ENCODE measurements around the gene CCDC167. TPM values are rescaled to one million over a fixed set of nuclear protein-coding genes. Genes with fewer than 3 reads are reported as not detected.
"Not testable (repeated sequence)": the region's sequence is repeated elsewhere in the genome, so short reads cannot be mapped to it uniquely, and the experiment has no call there.

The CCDC167 gene
- total and polyA plus RNA-seq, 2 of the 8 experiments (the other 6 are each of a cell fraction or from before 2014, with no cell fraction given) = 11.0 to 26.5 TPM

DNA sequence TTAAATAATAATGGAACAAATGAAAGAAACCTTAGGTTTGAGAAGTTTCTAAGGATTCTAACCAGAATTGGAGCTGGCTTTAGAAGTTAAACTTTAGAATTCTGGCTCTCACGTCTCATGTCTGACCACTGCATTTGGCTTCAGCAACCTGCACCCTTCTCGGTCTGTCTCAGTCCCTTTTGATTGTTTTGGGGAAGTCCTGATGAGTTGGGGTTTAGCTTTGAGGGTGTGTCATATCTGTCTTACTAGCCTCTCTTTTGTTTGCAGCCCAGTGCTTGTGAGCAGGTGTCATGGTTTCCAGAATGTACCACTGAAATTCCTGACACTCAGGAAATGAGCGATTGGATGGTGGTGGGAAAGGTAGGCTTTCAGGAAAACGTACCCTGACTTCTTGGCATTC, 49.7 kb downstream of the CCDC167 start (continued):
- TF ChIP-seq GABPA (IDR thresholded peaks at IDR 0.05; ENCODE audit: borderline replicate concordance, insufficient read depth, low read length) = no peak
- no peak for TF ChIP-seq ATF2 (IDR thresholded peaks at IDR 0.05; ENCODE audit: low read length)
- TF ChIP-seq NANOG (IDR thresholded peaks at IDR 0.05; ENCODE audit: insufficient read depth, low read depth, low read length, poor library complexity, severe bottlenecking) = no peak
- TF ChIP-seq BRCA1 (IDR thresholded peaks at IDR 0.05; ENCODE audit: low read depth, low read length) = no peak

DNA sequence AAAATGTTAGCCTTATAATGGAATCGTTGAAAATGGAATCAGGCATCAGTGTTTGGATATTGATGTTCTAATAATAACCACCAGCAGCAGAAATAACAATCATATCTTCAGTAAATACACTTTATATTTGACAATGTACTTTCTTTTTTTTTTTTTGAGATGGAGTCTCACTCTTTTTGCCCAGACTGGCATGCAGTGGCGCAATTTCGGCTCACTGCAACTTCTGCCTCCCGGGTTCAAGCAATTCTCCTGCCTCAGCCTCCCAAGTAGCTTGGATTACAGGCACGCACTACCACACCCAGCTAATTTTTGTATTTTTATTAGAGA, 56.5 kb downstream of the CCDC167 start:
- H2BK5ac ChIP-seq (ENCODE audit: low read depth, low read length); H3K4me2 ChIP-seq (ENCODE audit: insufficient read depth in 1 of 2, low read depth in 2 of 2, low read length in 2 of 2); H2BK15ac ChIP-seq (ENCODE audit: low read length); H3K27ac ChIP-seq (ENCODE audit: low read depth, low read length); H2AK5ac ChIP-seq (ENCODE audit: low read depth, low read length); H3K23me2 ChIP-seq (ENCODE audit: low read depth, low read length); H4K8ac ChIP-seq (ENCODE audit: extremely low read depth, insufficient read depth, low read length); H3K23ac ChIP-seq (ENCODE audit: insufficient read length); H3K14ac ChIP-seq (ENCODE audit: insufficient read length); H3K56ac ChIP-seq (replicated peaks; ENCODE audit: insufficient read length, low read depth, low read length); H3K9ac ChIP-seq (replicated peaks in 1 of 4; ENCODE audit: extremely low read depth in 1 of 4, low read depth in 3 of 4, low read length in 3 of 4); H3K9me3 ChIP-seq (ENCODE audit: insufficient read depth in 2 of 2, low read depth in 1 of 2, low read length in 1 of 2); H3K27me3 ChIP-seq (replicated peaks in 1 of 4; ENCODE audit: control insufficient read depth in 3 of 4, extremely low read depth in 1 of 4, insufficient read depth in 3 of 4, low read length in 3 of 4); H3K4me1 ChIP-seq (replicated peaks in 1 of 4; ENCODE audit: control insufficient read depth in 3 of 4, insufficient read depth in 4 of 4, low read length in 3 of 4); H2AFZ ChIP-seq (ENCODE audit: low read length); H3K4ac ChIP-seq (replicated peaks; ENCODE audit: insufficient read length, low read depth, low read length); H3K79me2 ChIP-seq (ENCODE audit: control insufficient read depth in 1 of 2, insufficient read depth in 2 of 2, low read length in 2 of 2); H4K5ac ChIP-seq (ENCODE audit: insufficient read length, low read depth, low read length); H3K4me3 ChIP-seq (ENCODE audit: extremely low read depth in 1 of 4, insufficient read depth in 2 of 4, low read depth in 3 of 4, low read length in 4 of 4); POLR2A ChIA-PET (ENCODE audit: partially characterized antibody); H3K18ac ChIP-seq (ENCODE audit: extremely low read depth, low read length); DNase-seq (ENCODE audit: low read depth in 1 of 2, low spot score in 2 of 2); FAIRE-seq; H2BK120ac ChIP-seq (replicated peaks; ENCODE audit: low read depth, low read length); H4K91ac ChIP-seq (replicated peaks; ENCODE audit: insufficient read length, low read length); H3K79me1 ChIP-seq (ENCODE audit: low read depth, low read length); H2BK12ac ChIP-seq (ENCODE audit: low read depth, low read length); H4K20me1 ChIP-seq (replicated peaks in 1 of 2; ENCODE audit: control insufficient read depth in 1 of 2, insufficient read depth in 2 of 2, low read length in 2 of 2); H2BK20ac ChIP-seq (ENCODE audit: low read length): not testable (repeated sequence)
- CTCF ChIA-PET (ENCODE audit: partially characterized antibody) = interaction anchor here (1.5 kb wide), 1 partner anchor 10 kb away, joined by 9 read pairs; the partner anchor contains the start of gene CMTR1
- 84% methylated on average over 5 of the region's 5 CpGs; no CpG with 5 or more reads in 1 of the 2 experiments for WGBS, 2 experiments (ENCODE audit: extremely low coverage in 1 of 2, insufficient coverage in 1 of 2, insufficient read length in 1 of 2, insufficient replicate concordance in 2 of 2, low coverage in 1 of 2, low lambda C conversion rate in 2 of 2, missing lambda C conversion rate in 1 of 2)
- peaks cover 5 to 25% (median 20%) of the 10 kb centered on the region in 4 experiments for H3K36me3 ChIP-seq (ENCODE audit: control insufficient read depth in 2 of 4, insufficient read depth in 4 of 4, low read length in 3 of 4)
